Pulmonary artery endothelial cell (primary cell): ENCODE measurements around the gene ASB9. TPM values are rescaled to one million over a fixed set of nuclear protein-coding genes. Genes with fewer than 3 reads are reported as not detected.
"Not testable (repeated sequence)": the region's sequence is repeated elsewhere in the genome, so short reads cannot be mapped to it uniquely, and the experiment has no call there.

ENCODE experiments used
- DNase-seq: peaks from one replicate; pipeline ENCODE4 v3.0.0-alpha.2; 2011; ENCODE audit warnings: low read depth, low spot score
- total RNA-seq: library from RNA; depleted of rRNA; stranded (reverse); fragments of >200 nt; gene quantifications from 2 replicates; pipeline ENCODE4 v1.2.3, GENCODE V29; 2014

ASB9 gene
- total RNA-seq, 1 donor from 2014 or later, result 9.2 TPM

DNA sequence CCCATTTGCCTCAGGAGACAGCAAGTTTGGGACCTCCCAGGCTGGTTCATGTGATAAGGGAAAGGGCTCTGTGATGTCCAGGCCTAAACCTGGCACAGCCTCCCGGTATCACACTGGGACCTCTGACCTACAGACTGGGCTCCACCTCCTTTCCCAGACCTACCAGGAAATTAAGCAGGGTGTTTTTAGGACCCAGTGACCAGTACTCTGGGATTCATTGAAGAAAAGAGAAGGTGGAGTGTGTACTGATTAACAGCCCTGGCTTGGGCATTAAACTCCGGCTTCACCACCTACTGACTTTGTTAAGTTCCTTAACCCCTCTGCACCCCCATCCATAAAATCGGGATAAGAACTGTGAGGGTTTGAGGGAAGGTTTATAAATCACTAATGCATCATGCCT lies 28.6 kb downstream of the ASB9 start:
- DNase-seq, result no peak

DNA sequence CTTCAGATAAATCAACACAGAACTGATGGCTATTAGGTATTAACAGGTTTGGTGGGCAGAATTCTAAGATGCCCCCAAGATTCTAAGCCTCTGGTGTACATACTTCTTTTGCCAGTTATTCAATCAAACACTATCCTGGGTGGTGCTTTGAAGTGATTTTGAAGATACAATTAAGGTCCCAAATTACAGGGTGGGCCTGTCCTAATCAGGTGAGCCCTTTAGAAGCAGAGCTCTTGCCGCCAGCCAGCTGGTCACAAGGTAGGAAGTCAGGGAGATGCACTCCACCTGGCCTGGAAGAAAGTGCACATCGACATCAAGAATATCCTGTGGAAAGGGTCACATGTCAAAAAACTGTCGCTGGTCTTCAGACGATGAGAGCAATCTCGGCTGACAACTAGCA lies 29.5 kb downstream of the ASB9 start:
- no peak for DNase-seq

DNA sequence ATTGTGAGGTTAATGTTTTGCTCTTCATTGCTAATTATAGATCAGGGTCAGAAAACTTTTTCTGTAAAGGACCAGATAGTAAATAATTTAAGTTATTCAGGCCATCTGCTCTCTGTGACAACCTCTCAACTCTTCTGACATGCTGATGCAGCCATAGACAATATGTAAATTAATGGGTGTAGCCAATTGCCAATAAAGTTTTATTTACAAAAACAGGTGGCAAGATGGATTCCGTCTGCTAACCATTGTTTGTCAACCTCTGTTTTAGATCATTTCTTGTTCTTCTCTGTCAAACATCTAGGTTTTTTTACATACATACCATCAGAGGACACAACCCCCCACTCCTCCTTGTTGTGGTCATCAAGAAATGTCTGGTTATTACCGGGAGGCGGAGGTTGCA lies 33.7 kb downstream of the ASB9 start:
- no peak for DNase-seq

DNA sequence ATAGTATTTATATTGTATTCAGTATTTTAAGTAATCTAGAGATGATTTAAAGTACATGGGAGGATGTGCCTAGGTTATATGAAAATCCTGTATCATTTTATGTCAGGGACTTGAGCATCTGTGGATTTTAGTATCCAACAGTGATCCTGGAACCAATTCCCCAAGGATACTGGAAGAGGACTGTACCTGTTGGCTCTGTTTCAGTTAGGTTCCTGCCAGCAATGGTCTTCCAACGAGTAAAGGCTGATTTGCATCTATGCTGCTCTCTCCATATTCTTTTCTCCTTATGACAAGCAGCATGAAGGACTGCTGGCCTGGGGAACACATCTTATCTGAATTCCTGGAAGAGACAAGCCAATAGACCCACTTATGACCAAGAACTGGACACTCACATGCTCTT lies 34.9 kb downstream of the ASB9 start:
- no peak for DNase-seq

DNA sequence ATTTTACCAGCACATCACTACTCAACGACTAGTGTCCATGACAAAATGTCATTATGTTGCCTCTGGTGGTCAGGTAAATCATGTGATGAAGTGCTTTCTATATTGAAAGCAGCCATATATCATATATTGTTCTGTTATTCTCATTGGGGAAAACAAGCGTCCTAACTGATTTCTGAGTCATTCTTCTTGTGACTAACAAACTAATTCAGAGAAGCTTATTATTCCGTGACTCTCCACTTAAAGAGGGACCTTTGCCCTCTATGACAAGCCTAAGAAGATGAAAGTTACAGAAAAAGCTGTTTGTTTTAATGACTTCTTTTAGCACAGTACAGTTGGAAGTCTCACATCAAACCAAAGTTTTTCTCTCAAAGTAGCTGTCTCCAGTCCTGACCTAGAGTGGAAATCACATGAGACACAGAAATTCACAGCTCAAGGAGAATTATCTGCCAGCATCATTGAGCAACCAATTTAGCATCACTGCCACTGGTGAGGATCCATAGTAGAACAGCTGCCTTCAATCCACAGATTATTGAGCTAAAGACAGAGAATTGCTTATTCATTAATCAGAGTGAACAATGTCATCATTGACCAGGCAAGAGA lies 36.4 kb downstream of the ASB9 start:
- DNase-seq, result no peak

DNA sequence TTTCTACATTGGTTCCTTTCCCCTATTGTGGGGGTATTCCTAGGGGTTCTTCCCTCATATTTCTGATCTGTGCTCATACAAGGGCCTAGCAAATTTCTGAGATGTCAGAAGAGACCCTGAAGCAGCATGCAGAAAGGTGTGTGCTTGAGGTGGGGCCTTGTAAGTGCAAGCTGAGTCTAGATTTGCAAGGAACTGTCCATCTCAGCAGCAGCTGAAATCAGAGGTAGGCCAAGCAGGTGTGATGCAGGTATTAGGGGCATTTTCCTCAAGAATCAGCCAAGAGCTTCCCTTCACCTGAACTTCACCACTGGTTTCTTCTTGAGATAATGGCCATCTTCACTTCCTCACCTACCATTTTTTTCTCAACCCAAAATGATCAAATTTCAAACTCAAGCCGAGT lies 45.1 kb downstream of the ASB9 start:
- DNase-seq, result no peak

DNA sequence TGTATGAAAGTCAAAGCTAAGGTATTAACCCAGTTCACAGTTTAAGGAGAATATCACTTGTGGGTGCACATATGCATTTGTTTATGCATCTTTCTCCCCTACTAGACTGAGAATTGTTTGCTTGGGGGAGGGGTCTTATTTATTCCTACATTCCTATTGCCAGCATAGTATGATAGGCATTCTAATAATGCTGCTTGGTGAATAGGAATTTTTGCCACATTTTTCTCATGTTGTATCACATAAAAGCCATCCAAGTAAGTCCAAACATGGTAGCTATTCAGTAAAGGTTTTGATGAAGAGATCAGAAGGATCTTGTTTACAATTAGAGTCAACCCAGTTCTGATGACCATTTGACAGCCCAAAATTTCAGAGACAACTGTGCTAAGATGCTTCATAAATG lies 48.6 kb downstream of the ASB9 start:
- DNase-seq, result no peak

DNA sequence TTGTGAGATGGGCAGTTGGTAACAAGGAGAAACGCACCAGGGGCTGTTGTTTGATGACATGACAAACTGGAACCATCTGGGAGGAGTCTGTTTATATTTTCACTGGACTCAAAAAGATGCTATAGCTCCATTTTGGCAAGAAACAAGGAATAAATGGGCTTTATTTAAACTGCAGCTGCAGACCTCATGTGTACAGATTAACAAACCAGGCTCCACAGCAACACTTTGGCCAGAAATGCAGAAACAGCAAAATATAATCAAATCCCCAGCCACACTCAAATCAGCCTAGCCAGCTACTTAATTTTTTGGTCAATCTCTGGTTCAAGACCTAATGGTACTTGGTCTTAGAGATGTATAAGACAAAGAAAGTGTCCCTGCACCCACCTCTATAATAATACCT lies 52.7 kb downstream of the ASB9 start:
- no peak for DNase-seq

DNA sequence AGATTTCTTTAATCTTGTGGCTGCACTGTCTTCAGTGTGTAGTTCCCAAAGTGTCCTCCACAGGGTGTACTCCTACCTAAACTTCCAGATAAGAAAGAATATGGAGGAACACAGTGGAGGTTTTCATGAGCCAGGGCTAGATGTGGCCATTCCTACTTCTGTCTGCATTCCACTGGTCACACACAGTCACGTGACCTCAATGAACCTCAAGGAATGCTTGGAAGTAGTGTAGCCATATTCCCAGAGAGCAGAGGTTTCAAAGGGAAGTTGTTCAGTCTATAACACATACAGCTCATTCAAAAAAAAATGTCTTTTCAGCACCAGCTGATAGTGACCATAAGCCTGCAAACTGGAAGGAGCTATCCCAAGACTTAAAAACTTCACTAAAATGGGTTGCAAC lies 53.6 kb downstream of the ASB9 start:
- DNase-seq, result no peak

DNA sequence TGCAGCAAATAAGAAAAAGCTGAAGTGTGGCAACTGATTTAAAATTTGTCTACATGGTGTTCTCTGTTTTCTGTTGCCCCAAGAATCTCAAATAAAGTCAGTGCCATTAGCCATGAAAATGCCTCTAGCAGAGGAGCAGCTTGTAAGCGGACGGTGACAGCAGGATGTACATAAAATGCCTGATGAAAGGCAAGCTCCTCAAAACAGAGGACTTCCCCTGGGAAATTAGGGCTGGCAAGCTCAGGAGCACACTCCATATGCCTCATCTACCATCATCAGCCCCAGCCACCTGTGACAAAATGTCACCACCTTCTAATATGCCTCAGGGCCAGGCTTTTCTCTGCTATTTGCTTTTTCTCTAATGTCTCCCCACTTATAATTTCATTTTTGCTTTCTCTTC lies 54.5 kb downstream of the ASB9 start:
- no peak for DNase-seq

DNA sequence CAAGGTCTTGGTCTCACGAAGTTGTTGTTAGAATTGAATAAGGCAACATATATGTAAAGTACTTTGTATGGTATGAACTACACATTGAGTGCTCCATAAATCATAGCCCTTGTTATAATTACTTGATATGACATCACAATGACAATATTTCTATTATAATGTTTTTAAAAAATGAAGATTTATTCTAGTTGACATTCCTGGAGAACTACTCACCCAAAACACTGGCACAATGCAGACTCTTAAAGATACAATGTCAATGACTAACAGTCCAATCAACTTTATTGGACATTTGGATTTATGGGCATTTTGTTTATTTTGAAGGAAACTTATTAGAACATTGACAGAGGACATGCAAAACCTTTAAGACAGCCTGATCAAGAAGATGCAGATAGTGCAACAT lies 55.3 kb downstream of the ASB9 start:
- no peak for DNase-seq

DNA sequence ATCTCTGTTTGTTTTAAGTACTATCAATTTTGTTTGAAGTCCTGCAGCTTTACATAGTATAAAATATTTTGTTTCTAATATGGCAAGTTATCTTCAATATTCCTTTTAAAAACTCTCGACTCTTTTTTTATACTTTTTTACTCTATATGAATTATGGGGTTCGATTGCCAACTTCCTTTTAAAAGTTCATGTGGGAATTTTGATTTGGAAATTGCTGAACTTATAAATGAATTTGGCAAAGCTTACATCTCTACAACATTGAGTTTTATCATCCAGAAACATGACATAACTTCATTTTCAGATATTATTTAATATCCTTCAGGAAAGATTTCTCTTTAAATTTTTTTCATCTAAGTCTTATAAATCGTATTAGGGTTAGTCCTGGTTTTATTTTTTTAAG lies 60.8 kb downstream of the ASB9 start:
- no peak for DNase-seq

DNA sequence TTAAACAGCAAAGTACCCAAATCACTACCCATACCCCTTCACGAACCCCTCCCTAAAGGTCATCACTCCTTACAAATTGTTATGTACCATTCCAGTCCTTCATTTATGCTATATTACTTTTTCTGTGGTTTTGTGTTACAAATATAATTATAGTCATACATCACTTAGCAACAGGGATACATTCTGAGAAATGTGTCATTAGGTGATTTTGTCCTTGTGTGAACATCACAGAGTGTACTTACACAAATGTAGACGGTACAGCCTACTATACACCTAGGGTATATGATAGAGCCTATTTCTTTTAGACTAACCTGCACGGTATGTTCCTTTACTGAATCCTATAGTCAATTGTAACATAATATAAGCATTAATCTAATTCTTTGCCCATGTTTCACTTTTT lies 61.9 kb downstream of the ASB9 start:
- DNase-seq, result no peak

DNA sequence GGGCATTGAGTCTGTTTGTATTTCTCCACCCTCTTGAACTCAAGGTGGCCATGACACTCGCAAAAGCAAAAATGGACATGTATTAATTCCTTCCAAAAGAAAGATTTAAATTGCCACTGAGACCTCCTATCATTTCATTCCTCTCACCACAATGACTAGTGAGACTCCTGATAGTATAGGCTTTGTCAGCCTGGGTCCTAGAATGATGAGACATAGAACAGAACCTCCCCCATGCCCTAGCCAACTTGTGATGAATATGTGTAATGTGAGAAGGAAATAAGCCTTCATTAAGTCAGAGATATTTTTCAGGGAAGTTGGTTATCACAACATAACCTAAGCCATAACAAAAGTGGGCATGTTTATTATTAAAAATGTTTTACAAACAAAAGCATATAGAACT lies 62.5 kb downstream of the ASB9 start:
- DNase-seq, result no peak

DNA sequence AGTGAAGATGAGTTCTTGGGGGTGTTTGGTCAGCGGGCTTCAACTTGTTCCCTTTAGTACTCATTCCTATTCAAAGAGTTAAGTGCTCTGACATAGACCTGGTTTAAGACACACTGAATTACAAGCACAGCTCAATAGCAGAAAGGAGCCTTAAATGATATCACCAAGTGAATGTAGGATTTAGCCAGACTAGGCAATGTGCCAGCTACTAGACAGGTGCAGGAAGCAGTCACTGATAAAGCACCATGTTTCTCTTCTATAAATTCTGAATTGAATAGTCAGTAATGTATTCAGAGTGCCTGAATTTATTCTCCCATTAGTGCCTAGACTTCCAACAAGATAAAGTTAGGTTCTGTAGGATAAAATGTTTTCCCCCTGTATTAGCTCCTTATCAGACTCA lies 63.6 kb downstream of the ASB9 start:
- peak; percentile 2 for DNase-seq

DNA sequence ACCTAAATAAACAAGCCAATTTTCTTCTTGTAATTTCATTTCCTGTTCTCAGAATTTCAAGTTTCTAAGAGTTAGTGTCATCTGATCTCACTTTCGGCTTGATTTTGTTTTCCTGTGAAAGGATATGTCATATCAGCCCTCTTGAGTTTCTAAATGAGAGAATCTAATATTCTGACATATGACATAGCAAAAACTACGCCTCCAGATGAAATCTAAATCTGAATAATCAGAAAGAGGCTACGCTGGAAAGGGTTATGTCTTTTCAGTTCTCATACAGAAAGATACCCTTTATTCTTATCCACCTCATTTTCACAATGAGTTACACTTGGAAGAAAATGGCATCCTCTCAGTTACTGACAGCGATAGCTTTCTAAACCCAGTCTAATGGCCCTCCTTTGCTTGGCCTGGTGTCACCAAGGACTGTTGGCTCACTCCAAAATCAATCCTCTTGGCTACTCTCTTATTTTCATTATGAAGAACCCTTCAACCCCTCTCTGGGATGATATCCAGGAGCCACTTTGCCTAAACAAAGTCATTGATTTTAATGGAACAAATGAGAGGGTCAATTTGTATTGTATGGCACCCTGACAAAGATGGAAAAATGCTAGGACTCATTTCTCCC lies 65.6 kb downstream of the ASB9 start:
- no peak for DNase-seq

DNA sequence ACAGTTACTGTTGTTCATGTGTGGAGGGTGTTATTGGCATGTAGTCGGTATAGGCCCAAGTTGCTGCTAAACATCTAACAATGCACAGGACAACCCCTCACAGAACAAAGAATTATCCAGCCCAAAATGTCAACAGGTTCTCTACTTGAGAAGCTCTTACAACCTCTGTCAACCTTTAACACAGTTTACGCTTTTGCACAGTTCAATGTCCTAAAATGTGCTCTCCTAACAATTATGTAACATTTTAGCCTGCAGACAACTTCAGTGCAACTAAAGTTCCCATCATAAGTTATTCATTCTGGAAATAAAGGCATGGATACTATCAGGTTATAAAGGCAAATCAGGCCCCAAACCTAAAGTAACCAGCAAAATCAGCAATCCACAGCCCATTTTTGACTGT lies 66.2 kb downstream of the ASB9 start:
- no peak for DNase-seq

DNA sequence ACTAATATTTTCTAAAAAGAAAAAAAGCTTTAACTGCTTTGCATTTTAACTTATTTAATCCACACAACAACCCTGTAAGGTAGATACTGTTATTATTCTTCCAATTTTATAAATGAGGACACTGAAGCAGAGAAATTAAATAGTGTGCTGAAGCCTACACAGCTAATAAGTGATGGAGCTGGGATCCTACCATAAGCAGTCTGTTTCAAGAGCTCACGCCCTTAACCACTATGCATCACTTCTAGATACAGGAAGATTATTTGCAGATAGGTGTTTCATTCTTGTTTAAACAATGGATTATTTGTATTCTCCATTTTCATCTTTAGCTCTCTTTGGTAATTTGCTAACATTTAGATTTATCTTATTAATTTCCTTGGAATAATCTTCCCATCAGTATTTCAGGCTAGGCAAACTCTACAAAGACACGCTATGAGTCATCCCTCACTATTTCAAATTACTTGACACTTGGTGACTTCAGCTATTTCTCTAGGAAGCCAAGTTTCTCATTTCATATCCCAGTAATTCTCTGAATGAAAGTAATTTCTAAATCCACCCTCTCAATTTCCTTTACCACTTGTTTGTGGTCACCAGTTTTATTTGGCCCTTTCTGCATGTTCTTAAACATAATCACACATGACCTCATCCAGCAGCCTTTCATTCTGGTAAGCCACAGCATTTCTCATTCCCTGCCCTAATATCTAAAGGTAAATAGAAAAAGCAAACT lies 67.3 kb downstream of the ASB9 start:
- no peak for DNase-seq

DNA sequence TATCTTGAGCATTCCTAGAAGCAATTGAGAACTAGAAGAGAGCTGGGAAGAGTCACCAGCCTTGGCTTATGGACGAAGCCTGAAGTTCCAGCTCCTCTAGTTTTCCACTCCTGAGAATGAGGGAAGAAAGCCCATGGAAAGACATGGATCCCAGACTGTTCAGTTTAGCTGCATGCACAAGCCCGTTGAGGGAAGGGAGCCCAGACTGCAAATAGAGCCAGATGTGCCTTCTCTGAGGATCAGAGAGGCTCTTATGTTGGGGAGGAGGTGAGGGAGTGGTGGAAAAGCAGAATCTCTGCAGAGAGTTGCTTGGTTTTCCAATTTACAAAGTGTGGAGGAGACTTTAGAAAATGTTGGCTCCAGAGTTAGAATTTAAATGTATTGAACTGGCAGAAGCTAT lies 69.0 kb downstream of the ASB9 start:
- DNase-seq, result no peak

DNA sequence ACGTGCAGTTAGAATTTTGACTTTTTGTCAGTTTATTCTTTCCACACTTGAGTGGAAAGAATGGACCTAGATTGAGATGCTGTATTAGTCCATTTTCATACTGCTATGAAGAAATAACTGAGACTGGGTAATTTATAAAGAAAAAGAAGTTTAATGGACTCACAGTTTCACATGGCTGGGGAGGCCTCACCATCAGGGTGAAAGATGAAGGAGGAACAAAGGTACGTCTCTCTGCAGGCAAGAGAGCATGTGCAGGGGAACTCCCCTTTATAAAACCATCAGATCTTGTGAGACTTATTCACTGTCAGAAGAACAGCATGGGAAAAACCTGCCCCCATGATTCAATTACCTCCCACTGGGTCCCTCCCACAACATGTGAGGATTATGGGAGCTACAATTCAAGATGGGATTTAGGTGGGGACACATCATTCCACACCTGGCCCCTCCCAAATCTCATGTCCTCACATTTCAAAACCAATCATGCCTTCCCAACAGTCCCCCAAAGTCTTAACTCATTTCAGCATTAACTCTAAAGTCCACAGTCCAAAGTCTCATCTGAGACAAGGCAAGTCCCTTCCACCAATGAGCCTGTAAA lies 71.2 kb downstream of the ASB9 start:
- not testable (repeated sequence) for DNase-seq

DNA sequence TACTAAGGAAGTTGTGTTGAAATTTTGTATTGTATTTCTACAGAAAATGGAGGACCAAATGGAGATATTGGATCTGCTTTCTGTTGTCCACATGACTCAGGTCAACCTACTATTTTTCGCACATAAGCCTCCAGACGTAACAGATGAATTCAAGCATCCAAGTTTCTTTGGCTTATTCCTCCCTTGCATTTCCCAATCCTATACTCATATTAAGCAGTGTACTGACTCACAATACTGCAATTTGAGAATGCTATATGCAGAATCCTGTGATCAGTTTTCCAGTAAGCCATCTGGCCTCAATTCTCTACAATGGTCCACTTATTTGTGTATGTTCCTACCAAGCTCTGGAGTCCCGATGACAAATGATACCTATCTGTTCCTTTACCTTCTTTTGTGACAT lies 75.7 kb downstream of the ASB9 start:
- DNase-seq, result no peak
